GM12874 (cell line): ENCODE data around the gene FBXO40.

ENCODE experiments used
- TF ChIP-seq, protein P1 (sequence below): IDR thresholded peaks from 2 replicates; pipeline ENCODE4 v1.5.1; 2011; ENCODE audit warnings: low read depth, mild to moderate bottlenecking, control low read depth, low read length, moderate library complexity; ENCODE audit not compliant: insufficient read depth

FBXO40 gene

DNA sequence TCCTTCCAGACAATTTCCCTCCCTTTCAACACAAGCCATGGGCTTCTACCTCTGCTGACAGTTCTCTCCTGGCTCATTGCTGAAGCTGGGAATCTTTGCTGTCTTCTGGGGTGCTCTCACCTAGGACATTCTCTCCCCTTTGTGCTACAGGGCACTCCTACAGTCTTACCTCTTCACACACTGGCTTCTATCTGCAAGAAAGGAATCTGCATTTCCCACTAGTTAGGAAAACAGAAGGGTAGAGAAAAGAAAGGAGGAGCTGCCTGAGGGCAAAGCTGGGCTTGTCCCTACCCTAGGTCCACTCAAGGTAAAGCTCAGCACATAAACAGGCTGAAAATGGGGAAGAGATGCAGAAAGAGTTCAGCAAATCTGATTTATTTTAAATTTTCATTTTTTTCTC is 31.0 kb upstream of the FBXO40 start:
- TF ChIP-seq, protein P1, sequence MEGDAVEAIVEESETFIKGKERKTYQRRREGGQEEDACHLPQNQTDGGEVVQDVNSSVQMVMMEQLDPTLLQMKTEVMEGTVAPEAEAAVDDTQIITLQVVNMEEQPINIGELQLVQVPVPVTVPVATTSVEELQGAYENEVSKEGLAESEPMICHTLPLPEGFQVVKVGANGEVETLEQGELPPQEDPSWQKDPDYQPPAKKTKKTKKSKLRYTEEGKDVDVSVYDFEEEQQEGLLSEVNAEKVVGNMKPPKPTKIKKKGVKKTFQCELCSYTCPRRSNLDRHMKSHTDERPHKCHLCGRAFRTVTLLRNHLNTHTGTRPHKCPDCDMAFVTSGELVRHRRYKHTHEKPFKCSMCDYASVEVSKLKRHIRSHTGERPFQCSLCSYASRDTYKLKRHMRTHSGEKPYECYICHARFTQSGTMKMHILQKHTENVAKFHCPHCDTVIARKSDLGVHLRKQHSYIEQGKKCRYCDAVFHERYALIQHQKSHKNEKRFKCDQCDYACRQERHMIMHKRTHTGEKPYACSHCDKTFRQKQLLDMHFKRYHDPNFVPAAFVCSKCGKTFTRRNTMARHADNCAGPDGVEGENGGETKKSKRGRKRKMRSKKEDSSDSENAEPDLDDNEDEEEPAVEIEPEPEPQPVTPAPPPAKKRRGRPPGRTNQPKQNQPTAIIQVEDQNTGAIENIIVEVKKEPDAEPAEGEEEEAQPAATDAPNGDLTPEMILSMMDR: no peak

DNA sequence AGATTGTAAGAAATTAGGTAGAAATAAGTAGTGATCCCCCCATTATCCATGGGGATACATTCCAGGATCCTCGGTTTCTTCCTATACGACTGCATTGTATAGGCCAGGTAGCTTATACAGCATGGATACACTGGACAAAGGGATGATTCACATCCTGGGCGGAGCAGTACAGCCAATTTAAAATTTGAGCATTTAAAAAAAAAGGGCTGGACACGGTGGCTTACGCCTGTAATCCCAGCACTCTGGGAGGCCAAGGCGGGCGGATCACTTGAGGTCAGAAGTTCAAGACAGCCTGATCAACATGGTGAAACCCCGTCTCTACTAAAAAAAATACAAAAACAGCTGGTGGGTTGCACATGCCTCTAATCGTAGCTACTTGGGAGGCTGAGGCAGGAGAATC is 26.4 kb upstream of the FBXO40 start:
- TF ChIP-seq, protein P1: no peak

- TF ChIP-seq, protein P1: no peak
Observed at GRCh38 chr3:121567649-121568048, 25.5 kb upstream of the FBXO40 start, which contains the start of gene ARGFX. ARGFX (plus strand) TSS chr3:121567949; CDS start chr3:121570714, 2,765 bp downstream.

DNA sequence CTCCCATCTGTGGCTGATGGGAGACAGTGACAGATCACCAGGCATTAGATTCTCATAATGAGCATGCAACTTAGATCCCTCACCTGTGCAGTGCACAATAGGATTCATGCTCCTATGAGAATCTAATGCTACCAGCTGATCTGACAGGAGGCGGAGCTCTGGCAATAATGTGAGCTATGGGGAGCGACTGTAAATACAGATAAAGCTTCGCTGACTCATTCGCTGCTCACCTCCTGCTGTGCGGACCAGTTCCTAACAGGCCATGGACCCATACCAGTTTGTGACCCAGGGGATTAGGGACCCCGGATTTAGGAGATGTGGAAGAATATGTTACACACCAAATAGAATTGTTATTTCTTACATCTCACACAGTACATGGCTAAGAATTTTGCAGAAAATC is 18.7 kb upstream of the FBXO40 start:
- TF ChIP-seq, protein P1: no peak

GRCh38 chr3:121581691-121582090 is 11.5 kb upstream of the FBXO40 start:
- TF ChIP-seq, protein P1: no peak

GRCh38 chr3:121584418-121584817 is 8.8 kb upstream of the FBXO40 start:
- TF ChIP-seq, protein P1: no peak

DNA sequence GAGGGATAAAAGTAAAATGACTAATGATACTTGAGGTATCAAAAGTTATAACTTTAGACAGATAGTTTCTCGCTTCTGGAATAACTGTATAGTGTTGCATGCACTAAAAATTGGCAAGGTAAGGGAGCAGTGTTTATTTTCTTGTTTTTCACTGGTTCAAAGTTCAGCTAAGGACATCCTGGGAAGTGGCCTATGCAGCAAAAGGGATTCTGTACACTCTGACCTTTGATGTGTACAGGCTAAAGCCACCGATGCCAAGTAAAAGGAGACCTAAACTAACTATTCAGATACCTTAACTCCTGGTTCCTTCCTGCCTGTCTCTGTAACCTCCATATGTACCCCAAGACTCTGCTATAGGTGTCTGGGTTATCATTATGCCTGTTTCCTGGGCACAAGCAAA is 1.7 kb downstream of the FBXO40 start:
- TF ChIP-seq, protein P1: no peak

DNA sequence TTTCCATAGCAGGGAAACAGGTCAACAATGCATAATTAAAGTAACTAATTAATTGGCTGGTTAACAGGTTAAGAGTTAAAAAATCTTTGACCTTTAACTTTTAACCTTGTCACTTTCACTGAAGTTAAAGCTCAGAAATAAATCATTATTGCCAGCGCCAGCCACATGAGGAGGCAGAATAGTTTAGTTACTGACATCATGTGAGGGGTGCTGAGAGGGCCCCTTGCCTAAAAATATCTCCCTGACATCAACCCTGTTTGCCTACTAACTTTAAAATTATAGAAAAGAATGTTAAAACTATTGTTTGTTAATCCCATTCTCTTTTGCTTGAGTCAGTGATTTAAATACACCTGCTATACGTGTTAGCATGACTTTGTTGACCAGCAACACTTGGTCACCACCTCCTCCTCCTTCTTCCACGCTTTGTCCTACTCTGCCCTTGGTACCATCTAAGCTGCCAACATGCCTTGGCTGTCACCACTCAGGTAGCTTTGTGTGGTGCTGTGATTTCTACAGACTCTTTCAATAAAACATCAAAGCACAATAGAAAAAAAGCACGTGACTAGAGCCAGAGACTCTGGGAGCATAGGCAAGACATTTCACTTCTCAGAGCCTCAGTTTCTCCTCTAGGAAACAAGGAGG is 2.7 kb downstream of the FBXO40 start:
- TF ChIP-seq, protein P1: no peak
